HG03521 (cell line): Measurements from ENCODE around the gene METTL22.

Source experiments
- ATAC-seq: cut with Tn5 transposase; IDR thresholded peaks from one replicate; pipeline ENCODE4 v1.9.1; 2021; ENCODE audit warnings: mild to moderate bottlenecking, moderate library complexity; ENCODE audit not compliant: unreplicated experiment

METTL22 gene, protein sequence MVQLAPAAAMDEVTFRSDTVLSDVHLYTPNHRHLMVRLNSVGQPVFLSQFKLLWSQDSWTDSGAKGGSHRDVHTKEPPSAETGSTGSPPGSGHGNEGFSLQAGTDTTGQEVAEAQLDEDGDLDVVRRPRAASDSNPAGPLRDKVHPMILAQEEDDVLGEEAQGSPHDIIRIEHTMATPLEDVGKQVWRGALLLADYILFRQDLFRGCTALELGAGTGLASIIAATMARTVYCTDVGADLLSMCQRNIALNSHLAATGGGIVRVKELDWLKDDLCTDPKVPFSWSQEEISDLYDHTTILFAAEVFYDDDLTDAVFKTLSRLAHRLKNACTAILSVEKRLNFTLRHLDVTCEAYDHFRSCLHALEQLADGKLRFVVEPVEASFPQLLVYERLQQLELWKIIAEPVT

DNA sequence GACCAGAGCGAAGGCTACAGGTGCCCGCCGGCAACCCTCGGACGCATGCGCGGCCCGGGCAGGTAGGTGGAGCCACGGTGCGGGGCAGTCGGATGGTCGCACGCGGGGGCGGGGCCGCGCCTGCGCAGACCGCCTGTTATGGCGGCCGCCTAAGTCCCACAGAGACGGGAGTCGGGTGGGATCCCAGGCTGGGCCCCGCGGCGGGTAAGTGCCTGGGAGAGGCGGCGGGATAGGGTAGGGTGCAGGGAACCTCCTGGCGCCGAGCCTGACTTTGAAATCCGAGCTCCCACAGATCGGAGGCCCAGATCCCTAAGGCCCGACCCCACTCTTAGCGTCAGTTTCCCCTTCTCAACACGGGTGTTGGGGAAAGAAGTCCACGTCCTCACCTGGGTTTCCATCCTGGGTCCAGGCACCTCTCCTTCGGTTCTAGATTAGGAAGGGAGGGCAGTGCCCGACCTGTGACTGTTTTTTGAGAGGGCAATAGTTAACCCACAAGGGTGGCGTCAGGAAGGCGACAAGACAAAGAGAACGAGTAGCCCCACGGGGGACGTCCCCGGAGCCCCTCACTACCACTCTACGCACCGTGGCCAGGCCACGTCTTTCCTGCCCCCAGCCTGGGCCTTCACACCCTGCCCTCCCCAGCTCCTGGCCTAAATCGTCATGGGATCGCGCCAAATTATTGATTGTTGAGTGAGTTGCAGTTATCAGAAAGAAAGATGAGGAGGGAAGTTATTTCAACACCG, at the start of gene METTL22:
METTL22 (plus strand) TSS at position 127 of the 743 bp plus-strand sequence. CDS start 3,968 bp downstream, outside the sequence.
- ATAC-seq, result peak; percentile 92

DNA sequence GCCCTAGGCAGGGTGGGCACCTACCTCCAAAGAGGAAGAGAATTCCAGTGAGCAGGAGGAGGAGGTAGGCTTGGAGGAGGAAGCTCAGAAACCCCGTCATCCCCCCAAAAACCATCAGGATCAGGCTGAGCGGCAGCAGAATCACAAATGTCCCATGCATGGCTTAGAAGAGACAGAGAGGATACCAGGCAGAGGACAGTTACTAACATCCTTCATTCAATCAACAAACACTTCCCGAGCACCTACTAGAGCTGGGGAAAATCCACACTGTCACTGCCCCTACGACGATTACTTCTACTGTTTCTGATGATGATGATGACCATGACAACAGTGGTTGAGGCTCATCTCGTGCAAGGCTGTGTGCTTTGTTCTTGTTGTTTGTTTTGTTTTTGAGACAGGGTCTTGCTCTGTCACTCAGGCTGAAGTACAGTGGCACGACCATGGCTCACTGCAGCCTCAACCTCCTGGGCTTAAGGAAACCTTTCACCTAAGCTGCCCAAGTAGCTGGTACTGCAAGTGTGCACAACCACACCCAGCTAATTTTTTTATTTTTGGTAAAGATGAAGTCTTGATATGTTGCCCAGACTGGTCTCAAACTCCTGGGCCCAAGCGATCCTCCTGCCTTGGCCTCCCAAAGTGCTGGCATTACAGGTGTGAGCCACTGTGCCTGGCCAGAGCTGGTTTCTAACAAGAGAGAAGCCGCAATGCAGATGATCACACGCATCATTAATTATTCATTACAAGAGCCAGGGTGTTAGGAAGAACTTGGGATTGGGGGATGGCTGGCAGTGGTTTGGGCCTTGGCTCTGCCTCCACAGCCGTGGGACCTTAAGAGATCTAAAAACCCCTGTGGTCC, 49.2 kb upstream of the METTL22 start:
- no peak for ATAC-seq

DNA sequence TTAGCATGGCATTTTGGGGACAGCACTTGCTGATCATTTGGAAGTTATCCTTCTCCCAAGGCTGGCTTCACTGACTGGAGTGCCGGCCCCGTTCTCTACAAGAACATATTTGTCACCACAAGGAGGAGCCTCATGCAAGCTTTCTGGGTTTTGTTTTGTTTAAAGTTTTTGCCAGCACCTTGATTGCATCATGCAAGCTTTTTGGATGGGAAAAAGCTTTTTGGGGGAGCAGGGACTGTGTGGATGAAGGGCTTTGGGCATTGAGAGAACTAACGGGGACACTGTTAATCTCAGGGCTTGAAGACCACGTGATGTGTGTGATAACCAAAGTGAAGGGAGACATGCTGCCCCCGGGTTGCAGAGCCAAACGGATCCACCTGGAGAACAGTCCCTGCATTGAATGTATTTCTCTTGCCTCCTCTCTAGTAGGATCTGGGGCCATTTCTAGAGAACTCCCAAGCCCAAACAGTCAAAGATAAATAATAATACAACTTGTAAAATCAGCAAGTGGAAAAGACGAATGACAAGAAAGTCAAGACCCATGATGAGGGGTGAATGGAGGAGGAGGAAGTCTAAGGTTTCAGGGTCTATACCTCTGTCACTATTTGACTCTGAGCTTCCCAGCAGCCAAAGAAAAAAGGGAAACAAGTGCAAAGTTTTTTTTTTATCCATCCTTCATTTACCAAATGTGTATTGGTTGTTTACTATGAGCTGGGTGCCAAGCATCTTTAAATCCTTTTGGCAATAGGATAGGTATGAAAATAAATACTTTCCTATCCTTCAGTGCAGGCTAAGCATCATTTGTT, 48.4 kb upstream of the METTL22 start:
- no peak for ATAC-seq

DNA sequence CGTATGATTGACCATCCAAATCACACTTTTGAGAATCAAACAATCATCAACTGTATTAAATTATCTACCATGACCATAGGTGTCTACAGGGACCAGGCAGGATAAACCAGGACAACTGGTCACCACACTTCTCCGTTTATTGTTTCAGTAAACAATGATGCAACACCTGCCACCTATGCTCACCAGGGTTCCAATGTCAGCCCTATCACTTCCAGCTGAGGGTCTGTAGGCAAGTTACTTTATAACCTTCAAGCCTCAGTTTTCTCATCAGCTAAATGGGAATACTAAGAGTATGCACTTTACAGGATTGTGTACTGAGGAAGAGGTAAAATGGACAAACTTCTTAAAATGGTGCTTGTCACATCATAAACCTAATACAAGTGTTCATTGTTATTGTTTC, 46.1 kb upstream of the METTL22 start:
- no peak for ATAC-seq

DNA sequence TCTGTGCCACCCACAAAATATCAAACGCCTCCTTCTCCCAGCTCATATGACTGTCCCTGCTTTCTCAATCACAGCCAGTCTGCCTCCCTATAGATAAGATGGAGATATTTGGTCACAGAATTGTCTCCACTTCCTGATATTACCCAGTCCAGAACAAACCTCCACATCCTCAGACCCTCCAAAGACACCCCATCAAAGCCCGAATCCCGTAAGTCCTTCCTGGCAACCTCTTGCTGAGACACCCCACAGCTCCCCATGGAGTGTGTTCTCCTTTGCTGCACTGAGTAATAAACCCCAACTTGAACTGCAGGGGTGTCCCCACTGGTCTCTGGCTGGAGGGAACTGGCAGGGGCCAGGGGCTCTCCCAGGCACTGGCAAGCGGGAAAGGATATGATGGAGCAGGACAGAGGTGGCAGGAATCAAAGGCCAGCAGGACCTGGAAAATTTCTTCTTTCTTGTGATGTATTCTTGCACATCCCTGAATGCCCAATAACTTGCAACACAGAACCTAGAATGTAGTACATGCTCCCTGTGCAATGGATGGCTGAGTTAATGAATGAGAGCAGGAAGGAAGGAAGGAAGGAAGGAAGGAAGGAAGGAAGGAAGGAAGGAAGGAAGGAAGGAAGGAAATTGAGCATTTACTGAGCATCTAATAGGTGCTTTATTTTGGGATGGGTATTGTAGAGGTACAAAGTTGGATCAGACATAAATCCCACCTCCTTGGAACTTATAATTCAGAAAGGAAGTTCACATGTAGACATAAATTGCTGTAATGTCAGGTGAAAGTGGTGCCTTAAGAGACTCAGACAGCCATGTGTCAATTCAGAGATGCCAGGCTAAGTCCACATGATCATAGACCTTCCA, 45.1 kb upstream of the METTL22 start:
- ATAC-seq, result no peak

DNA sequence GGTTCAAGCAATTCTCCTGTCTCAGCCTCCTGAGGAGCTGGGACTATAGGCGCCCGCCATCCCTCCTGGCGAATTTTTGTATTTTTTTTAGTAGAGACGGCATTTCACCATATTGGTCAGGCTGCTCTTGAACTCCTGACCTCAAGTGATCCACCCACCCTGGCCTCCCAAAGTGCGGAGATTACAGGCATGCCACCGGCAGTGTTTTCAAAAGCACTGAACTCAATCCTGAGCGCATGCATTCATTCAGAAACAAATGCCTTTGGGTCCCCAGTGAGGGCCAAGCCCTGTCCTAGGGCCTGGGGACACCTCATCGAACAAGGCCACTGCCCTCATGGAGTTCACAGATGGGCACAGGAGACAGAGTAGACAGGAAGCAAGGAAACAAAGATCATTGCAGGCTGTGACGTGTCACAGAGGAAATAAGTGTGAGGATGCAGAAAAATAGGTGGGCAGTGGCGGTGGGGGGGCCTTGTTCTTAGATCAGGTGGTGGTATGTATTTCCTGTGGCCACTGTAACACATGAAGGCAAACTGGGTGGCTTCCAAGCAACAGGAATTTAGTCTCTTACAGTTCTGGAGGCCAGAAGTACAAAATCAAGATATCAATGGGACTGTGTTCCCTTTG, 43.7 kb upstream of the METTL22 start:
- ATAC-seq, result no peak

DNA sequence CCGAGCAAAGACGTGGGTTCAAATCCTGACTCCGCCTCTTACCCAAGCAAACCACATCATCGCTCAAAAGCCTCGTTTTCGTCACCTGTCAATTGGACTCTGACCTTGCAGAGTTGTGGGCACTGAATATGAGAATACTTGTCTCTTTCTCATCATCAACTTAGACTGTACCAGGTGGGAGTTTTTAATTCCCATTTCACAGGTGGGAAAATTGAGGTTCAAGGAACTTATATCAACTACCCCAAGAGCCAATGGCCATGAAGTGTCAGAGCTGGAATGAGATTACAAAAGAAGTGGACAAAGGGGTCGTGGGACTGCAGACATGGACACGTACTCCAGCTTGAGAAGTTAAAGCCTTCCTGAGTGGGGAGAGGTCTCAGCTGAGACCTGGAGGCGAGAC, 41.9 kb upstream of the METTL22 start:
- no peak for ATAC-seq

DNA sequence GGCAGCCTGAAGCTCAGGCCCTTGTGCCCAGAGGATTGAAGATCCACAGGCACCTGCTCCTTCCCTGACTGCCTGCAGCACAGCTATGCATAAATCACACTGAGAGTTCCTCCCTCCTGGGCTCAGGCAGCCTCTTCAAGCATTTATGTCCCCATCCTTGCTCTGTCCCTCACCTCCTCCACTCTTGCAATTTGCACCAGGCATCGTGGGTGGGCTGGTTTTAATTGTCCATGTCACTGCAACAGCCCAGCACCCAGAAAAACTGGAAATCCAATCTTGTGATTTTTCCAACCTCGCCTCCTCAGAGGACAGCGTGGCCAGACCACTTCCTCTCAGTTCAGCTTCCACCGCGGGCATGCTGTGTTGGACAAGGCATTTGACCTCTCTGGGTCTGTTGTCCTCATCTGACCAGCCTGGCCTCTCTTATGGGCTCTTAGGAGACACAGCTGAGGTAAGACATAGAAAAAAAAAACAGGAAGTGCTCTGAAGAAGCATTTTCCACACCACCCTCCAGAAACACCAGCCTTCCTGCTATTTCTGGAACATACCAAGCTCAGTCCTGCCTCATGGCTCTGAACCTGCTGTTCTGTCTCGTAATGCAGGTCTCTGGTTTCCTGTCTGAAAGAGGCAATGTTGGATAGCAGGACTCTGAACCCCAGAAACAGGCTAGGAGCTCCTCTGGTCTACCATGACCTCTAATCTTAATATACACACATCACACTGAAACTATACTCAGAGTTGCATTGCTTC, 39.5 kb upstream of the METTL22 start:
- ATAC-seq, result no peak

DNA sequence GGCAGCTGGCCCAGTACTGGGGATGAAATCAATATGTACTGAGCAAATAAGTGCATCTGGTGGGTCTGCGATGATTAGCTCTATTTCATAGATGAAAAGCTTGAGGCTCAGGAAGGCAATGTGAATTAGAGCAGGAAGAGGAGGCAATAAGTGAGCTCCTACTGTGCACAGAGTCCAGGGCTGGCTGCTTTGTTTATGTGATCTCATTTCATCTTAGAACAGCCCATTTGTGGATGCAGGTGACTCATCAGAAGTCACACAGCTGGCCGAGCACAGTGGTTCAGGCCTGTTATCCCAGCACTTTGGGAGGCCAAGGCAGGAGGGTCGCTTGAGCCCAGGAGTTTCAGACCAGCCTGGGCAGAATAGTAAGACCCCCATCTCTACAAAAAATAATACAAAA, 38.3 kb upstream of the METTL22 start:
- ATAC-seq, result no peak

DNA sequence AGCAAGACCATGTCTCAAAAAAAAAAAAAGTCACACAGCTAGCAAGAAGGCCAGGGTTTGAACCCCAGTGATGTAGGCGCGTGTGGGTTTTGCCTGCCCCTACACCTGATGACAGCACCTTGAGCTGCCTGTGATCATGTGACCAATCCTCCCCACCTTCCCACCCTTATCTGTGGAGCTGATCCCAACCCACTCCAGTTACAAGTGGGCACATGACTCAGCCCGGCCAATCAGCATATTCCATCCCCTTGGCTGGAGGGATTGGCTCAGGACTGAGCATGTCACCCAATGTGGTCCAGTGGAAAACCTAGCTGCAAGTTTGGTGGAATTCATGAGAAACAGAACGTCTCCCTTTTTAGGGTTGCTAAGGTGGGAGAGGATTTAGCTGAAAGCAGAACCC, 37.8 kb upstream of the METTL22 start:
- no peak for ATAC-seq

DNA sequence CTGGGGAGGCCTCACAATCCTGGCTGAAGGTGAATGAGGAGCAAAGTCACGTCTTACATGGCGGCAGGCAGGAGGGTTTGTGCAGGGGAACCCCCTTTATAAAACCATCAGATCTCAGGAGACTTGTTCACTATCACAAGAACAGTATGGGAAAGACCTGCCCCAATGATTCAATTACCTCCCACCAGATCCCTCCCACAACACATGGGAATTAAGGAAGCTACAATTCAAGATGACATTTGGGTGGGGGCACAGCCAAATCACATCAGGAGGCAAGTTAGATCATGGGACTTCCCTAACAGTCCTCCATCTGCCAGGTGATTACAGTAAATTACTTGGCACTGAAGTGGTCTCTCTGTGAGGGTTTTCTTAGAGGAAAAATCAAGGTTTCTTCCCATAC, 36.5 kb upstream of the METTL22 start:
- no peak for ATAC-seq

DNA sequence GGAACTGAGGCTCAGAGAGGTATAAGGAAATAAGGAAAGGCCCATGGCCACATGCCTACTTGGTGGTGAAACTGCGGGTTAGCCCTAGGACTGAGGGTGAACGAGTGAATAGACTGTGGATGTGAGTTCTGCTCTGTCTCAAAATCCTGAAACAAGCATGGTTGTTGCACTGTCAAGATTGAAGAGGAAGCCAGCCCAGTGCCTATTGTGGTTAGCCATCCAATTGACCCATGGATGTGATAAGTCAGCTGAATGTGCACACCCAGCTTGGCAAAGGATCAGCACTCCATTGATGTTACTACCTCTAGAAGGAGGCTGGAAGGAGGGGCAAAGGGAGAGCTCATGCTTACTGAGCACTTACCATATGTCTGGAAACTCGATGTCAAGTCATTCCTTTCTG, 35.6 kb upstream of the METTL22 start:
- no peak for ATAC-seq

DNA sequence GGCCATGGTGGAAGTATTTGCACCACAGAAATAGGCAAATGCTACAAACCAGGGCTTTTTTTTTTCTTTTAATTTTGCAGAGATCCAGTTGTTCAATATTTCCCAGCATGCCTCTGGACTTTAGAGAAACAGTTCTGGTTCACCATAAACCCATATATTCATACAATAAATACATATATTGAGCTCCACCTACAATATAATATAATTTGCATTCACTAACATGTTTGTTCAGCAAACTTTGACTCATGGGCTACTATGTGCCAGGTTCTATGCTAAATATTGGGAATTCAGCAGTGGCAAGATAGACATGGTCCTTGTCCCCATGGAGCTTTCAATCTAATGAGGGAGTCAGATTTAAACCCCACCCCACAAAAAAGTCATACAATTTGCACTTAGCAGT, 34.4 kb upstream of the METTL22 start:
- no peak for ATAC-seq

DNA sequence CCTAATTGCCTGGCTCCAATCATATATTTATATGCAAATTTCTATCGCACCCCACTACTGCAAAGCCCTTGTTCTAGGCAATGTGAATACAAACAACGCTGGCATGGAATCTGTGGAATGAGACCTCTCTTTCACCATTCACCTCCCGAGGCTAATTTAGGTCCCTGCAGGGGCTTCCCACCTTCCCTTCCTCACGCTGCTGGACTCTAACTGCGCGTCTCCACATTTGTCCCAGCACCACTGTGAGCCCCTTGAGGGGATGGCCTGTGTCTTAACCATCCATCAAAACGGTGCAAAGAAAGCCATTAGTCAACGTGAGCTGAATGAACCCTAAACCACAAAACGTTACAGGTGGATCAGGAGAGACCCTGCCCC, 32.8 kb upstream of the METTL22 start:
- no peak for ATAC-seq

DNA sequence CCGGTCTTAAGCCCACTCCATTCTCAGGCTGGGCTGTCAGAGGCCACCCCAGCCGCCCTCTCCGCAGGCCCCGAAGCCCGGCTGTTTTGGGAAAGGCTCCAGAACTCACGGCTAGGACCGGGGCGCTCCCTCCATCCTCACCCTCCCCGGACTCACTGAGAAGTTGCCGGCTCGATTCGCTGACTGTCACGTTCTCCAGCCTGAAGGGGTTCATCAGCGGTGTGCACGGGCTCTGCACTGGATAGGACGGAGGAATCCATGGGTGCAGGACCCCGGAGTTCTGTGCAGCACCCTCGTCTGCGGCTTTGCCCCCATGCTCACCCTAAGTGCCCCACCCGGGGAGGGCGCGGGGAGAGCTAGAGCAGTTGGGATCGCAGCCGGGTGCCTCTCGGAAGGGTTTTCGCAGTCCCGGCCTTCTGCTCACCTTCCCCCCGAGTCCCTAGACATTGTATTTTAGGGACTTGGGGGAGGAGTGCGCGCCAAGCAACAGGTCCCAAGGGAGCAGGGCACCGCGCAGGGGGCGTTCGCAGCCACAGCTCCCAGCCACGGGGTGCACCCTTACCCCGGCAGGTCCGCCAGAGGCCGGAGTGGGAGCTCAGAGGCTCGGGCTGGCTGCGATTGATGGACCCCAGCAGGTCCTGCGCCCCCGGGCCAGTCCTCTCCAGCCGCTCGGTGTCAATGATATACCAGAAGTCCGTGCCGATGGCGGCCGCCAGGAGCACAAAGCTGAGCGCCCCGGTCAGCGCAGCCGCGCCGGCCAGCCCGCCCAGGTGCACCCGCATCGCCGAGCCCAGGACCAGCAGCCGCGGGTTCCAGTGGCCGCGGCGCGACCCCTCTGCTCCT, 32.2 kb upstream of the METTL22 start:
- ATAC-seq, result no peak

DNA sequence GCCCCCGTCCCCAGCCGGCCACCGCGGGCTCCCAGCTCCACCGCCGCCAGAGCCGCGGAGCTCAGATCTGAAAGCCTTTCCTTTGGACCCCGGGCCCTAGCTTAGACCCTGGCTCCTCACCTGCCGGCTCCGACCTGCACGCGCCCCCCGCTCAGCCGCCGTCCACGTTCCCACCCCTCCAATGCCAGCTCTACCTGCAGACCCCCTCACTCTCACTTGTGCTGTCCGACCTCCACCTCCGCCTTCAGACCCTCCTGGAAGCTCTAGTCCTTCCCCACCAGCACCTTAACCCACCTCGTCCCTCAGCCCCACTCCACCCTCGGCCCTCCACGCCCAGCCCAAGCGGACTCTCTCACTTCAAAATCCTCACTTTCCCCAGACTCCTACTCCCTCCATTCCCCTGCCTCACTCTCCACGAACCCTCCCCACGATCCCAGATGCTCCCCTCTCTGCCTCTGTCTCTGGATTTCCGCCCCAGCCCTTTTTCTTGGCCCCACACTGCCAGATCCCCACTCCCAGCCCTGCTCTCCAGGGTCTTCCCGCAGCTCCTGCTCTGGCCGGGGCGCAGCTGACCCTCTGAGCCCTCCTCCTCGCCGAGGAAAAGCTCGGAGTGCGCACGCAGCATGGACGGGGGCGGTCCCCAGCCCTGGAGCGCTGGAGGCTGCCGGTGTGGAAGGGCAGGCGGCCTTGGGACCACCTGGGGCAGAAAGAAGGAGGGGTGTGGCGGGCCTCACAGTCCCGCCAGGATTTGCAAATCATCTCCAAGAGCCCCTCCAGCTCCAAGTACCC, 31.4 kb upstream of the METTL22 start, which contains the start of gene TMEM114:
TMEM114 (minus strand) TSS at position 612 of the 789 bp plus-strand sequence. CDS start 673 bp downstream, outside the sequence.
- no peak for ATAC-seq

DNA sequence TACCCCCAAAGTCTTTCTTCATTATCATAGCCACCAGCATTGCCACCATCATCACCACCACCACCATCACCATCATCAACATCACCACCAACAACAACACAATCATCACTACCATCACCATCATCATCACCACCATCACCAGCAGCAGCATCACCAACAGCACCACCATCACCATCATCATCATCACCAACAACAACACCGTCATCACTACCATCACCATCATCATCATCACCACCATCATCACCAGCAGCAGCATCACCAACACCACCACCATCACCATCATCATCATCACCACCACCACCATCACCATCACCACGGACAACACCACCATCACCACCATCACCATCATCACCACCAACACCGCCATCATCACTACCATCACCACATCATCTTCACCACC, 30.7 kb upstream of the METTL22 start:
- ATAC-seq, result no peak
